Measurements from ENCODE around the gene SLC6A1.

SLC6A1 gene

DNA sequence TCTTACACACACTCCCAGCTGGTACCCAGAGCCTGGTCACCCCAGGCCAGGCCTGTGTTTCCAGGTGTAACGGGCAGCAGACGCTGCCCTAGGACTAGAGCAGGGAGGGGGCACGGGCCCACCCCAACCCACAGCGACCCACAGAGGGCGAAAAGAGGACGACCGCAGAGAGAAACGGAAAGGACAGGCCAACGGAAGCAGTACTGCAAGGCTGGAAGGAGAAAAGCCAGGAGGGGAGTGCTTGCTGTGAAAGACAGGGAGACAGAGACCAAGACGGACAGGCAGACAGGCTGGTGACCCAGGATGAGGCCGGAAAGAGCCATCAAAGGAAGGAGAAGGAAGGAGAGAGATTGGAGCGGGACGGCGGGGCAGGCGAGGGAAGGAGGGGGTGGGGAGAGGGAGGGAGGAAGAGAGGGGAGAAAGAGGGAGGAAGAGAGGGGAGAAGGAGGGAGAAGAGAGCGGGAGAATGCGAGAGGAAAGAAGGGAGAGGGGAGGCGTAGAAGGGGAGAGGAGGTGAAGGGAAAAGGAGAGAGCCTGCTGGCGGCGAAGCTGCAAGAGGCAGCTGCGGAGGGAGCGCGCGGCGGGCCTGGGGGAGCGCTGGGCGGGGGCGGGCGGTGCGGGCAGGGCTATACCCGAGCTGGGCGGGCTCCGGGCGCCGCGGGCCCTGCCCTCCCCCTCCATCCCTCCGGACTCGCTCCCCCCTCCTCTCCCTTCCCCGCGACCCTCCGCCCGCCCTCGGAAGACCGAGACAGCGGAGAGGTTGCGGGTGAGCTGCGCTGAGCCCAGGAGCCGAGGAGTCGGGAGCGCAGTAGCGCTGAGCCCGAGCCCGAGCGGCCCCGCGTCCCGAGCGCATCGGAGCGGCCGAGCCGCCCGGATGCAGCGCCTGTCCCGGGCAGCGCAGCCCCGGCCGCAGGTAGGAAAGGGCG, at the start of gene SLC6A1:
TSS of gene SLC6A1 (plus strand) at position 732 of the 926 bp plus-strand sequence. CDS start 24,464 bp downstream, outside the sequence.
- DNase-seq = no peak

GRCh38 chr3:10944866-10945265, 47.7 kb upstream of the SLC6A1 start:
- DNase-seq = no peak

- DNase-seq = peak; percentile 18 to 28
Observed at GRCh38 chr3:10945683-10946287, 46.8 kb upstream of the SLC6A1 start.

- DNase-seq = no peak
Observed at GRCh38 chr3:10946526-10946925, 46.0 kb upstream of the SLC6A1 start.

DNA sequence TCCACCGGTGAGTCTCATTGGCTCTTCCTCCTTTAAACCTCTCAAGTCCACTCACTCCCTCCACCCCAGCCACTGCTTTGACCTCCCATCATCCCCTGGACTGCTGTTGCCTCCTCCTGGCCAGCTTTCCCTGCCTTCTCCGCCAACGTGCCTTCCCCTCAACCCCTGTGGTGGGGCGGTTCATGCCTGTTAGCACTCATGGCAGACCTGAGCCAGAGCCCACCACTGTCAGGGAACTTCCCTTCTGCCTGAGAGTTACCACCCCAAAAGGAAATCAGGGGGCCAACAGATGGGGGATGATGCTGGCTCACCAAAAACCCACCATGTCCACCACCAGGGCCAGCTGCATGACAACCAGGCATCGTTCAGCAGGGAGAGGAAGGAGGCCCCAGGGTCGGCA, 44.2 kb upstream of the SLC6A1 start:
- DNase-seq = no peak

GRCh38 chr3:10949197-10949596, 43.4 kb upstream of the SLC6A1 start:
- no peak for DNase-seq

DNA sequence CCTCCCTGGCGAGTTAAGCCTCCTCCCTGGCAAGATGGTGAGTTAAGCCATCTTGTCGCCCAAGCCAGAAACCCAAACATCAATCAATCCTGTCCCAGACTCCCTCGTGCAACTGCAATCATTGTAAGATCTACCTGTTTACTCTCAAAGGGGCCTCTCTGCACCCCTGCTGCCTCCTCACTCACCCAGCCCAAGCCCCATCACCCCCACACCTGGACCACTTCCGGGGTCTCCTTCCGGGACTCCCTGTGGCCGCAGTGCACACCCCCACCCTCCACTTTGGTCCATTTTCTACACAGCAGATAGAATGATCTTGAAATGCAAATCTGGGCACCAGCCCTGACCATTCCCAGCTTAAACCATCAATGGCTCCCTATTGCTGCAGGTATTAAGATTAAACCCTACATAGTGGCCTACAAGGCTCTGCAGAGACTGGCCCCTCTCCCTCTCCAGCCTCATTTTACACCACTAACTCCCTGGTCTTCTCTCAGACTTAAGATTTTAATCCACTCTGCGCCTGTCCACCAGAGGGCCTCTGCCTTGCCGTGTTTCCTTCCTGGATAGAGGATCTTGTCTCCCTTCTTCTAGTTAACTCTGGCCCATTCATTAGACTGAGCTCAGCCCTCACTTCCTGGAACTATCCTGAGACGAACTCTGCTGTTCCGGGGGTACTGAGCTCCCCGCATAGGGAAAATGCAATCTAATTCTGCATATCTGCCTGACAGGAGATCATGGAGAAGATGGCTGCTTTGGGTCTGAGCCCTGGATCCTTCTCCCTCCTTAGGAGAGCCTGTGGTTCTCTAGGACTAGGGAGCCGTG, 41.9 kb upstream of the SLC6A1 start:
- no peak for DNase-seq

DNA sequence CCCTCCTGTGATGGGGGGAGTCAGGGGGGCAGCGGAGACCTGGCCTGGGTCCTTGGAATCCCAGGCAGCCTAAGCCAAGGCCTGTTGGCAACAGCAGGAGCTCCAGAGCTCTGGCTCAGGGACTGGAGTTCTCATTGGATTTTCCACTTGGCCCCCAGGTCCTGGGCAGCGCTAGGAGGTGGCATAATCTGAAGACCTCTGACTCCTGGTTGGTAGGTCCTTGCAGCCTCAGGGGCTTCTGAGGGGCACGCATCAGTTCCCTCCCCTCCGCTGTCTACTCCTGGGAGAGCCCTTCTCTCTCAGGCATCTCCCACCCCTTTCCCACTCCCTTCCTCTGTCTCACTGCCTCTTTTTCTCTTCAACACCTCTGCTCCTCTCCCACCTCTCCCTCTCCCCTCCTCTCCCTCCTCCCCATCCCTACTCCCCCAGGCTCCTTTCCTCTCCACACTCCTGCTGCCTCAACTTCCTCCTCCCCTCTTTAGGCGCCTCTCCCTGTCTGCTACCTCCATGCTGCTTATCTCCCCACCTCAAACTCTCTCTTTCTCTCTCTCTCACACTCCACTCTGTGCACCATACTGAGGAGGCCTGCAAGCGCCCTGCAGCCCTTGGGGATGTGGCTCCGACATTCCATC, 41.1 kb upstream of the SLC6A1 start:
- DNase-seq = no peak

DNA sequence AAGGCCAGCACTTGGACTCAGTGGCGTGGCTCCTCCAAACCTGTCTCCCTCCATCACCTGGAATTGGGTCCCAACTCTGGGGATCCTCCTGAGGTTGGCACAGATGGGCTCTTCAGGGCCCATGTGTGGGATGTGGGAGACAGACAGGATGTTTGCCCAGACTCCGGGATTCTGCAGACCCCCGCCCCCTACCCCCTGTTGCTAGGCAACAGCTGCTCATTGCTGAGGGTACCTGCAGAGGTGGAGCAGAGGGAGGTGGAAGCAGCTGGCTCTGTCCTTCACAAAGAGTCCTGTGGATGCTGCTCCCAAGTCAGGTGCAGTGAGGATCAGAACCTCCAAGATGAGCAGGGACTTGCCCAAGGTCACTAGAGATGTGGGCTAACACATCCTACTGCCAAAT, 40.0 kb upstream of the SLC6A1 start:
- no peak for DNase-seq

DNA sequence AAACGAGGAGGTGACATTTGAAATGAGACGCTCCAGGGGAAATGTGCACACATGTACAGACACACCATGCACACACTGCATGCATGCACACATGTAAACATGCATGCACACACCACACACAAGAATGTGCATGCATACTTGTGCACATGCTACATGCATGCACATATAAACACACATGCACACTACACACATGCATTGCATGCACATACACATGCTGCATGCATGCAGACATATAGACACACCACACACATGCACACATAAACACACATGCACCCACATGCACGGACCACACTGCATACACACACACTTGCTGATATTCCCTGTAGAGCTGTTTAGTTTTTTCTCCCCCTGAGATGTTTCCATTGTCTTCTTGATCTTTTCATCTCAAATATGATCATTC, 37.8 kb upstream of the SLC6A1 start:
- DNase-seq = no peak

DNA sequence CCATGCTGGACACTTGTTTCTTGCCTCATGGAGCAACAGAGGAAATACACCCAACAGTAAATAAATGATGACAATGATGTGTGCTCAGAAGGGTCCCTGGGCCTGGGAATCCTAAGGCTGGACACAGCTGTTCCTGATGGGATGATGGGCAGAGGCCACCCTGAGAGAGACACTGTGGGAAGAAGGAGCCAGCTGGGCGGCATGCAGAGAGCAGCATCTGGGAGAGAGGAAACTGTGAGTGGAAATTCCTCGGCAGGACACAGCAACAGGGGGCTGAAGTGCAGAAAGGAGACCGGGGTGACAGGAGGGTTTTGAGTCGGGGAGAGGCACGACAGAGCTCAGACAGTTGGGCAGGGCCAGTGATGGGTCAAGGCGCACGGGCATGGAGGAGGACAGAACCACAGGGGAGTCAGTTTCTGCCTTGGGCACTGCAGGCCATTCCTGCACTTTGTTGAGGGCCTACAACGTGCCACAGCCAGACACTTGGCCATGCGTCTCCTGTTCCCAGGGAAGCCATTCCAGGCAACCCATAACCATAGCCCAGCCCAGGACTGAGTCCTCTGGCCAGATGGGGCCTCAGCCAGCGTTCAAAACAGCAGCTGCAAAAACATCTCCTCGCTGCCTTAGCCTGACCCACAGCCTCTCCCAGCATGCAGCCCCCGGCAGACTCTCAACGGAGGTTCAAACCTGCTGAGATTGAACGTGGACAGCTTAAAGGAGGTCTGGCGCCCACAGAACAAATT, 36.7 kb upstream of the SLC6A1 start:
- DNase-seq = no peak

- DNase-seq = no peak
Observed at GRCh38 chr3:10956531-10956930, 36.0 kb upstream of the SLC6A1 start.

DNA sequence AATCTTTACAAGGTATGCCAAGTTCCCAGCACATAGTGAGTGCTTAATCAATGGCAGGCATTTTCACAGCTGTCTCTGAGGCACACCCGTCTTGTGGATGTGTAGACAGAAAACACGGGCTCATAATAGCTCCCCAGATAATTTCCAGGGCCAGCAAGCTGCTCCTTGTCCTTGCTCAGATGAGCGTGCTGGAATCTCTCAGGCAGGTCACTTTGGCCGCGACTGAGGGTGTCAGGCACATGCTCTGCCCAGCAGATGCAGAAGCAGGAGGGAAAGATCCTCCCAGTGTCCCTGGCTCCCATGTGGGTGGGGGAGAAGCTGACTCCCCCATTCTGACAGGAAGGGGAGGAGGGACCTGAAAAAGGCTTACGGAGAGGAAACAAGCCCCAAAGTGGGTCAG, 35.6 kb upstream of the SLC6A1 start:
- no peak for DNase-seq

- no peak for DNase-seq
Observed at GRCh38 chr3:10957976-10958749, 34.4 kb upstream of the SLC6A1 start.

DNA sequence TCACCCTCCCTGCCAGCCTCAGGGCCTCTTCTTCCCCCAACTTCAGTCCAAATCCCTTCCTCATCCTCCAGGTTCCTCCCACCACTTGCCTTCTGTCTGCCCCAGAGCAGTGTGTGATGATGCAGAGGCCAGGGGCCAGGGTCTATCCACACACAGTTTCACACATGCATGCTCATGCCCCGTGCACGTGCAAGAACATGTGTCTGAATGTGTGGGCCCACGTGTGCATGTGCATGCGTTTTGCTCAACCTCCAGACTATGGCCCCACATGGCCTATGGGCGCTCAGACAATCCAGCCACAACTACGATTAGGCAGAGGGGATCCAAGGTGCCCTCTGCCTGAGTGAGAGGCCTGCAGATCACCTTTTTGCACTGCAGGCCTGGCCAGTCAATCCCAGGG, 32.3 kb upstream of the SLC6A1 start:
- no peak for DNase-seq

- DNase-seq = no peak
Observed at GRCh38 chr3:10961921-10962320, 30.6 kb upstream of the SLC6A1 start.

DNA sequence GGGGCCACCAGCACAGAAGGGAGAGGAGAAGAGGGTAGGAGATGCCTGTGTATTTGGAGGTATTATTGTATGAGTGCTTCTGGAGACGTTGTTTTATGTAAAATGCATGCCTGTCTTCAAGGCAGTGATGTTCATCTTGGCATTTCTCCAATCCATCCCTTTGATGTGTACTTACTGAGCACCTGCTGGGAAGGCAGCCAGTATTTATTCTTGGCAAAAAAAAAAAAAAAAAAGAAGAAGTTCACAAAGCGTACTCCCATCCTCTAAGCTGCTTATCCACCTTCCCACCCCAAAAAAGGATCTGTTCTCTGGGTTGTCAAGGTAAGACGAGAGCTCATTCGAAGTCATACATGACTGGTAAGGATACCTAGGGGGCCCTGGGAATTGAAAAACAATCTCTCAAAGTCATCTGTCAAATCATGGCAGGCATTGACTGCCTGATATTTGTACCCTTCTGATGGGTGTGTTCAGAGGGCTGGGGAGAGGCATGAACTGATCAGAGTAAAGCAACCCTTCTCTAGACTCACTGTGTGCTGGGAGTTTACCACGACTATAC, 30.0 kb upstream of the SLC6A1 start:
- DNase-seq = no peak

DNA sequence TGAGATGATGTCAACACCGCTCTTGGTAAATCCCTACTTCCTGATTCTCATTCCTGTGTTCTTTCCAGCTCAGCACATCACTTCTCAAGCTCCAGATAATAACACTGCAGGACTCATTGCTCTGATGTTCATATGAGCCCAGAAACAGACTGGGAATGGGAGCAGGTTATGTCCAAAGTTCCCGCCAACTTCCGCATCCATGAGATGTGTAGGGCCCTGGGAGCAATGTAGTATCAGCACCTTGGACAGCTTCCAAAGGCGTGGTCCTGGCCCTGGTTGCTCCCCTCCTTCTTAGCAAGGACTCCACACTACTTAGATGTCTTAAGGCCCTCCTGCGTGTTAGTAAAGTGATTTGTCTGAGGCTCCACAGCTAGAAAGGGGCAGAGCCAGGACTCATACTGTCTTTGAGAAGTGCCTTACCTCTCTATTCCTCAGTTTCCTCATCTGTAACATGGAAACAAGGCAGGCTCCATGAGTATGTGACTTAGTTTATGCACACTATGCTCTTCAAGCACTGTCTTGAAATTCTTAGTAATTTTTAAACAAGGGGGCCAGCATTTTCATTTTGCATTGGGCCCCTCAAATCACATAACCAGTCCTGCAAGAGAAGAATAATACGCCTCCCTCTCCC, 27.9 kb upstream of the SLC6A1 start:
- DNase-seq = no peak

DNA sequence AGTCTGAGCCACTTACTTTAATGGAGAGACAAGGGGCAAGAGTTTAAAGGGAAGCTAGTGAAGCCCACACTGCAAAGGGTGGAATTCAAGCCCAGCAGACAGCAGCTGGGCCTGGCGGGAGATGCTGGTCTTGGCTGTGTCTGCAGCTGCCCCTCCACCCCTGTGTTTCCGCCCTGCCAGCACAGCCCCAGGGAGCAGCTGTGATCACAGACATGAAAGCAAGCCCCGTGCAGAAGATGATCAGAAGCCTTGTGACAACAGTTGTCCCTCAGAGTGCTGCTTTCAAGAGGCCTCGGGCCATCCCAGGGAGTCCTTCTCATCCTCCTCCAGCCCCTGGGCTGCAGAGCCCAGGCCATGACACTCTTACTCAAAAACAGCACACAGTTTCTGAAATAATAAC, 24.1 kb upstream of the SLC6A1 start:
- no peak for DNase-seq

GRCh38 chr3:10970306-10970960, 22.1 kb upstream of the SLC6A1 start:
- no peak for DNase-seq

Data from CD4-positive, alpha-beta T cell treated with Interleukin-4 for 1 hour (primary cell).